K562 (cell line): ENCODE measurements around the gene DTX2. TPM values are rescaled to one million over a fixed set of nuclear protein-coding genes. Genes with fewer than 3 reads are reported as not detected.

Source experiments
- ATAC-seq: fragments of 200-7000 bp; cut with Tn5 transposase; 3 replicates; pipeline ENCODE4 v1.9.1; 2020; ENCODE audit warnings: moderate library complexity
- BruUV-seq: library from RNA; stranded (reverse); fragments of 400-500 nt; replicated peaks from 2 replicates; lab custom pipeline; 2021; lab: Mats Ljungman, UMichigan
- CTCF ChIA-PET: fragments of 300-600 bp; formaldehyde crosslinking; extraction: SDS; loops from one replicate; lab custom pipeline; 2021; ENCODE audit warnings: low intra/inter-chr PET ratio; lab: Yijun Ruan, JAX
- POLR2A ChIA-PET: fragments of 300-600, 350-650 bp; sonication (Branson Sonifier 250); formaldehyde crosslinking; extraction: SDS; loops from one replicate; lab custom pipeline; 2021; ENCODE audit warnings: antibody characterized with exemption, inconsistent platforms; lab: Yijun Ruan, JAX
- DNase-seq, 4 experiments: peaks; one replicate each; pipeline versions ENCODE4 v3.0.0 to v3.0.0-alpha.2; 2011 to 2018; ENCODE audit warnings: low spot score in 3 of 4, mixed read lengths in 3 of 4; ENCODE audit errors: extremely low read depth in 1 of 4
- FAIRE-seq: peaks from 2 replicates; lab custom pipeline; 2011; peaks lifted over from hg19 to GRCh38; lab: Jason Lieb, UNC
- H2AFZ ChIP-seq: 2 replicates; pipeline ENCODE4 v1.6.0; 2011; ENCODE audit warnings: low read depth, low read length, control low read depth, inconsistent platforms
- H3K27ac ChIP-seq: fragments of 200-600 bp; 3 replicates; pipeline ENCODE4 v1.8.0; 2011; ENCODE audit warnings: low read depth, mild to moderate bottlenecking, control low read depth, inconsistent platforms, low read length, moderate library complexity, mixed read lengths; ENCODE audit errors: extremely low read depth
- H3K27me3 ChIP-seq, 2 experiments: fragments of 300-600 bp in 1 of 2; 2 replicates in 1 of 2; 3 replicates in 1 of 2; pipeline versions ENCODE4 v1.6.0 to v1.8.0; 2011; ENCODE audit warnings: inconsistent platforms in 2 of 2, low read length in 2 of 2, mild to moderate bottlenecking in 1 of 2, mixed read lengths in 1 of 2, moderate library complexity in 1 of 2; ENCODE audit not compliant: control insufficient read depth in 2 of 2, insufficient read depth in 2 of 2
- H3K36me3 ChIP-seq: fragments of 300-600 bp; 3 replicates; pipeline ENCODE4 v1.8.0; 2011; ENCODE audit warnings: mild to moderate bottlenecking, low read length, inconsistent platforms; ENCODE audit not compliant: control insufficient read depth, insufficient read depth
- H3K4me1 ChIP-seq, 2 experiments: fragments of 200-600 bp in 1 of 2; replicated peaks in 1 of 2; 2 replicates in 1 of 2; 3 replicates in 1 of 2; pipeline versions ENCODE4 v1.5.1 to v1.8.0; 2011; ENCODE audit warnings: inconsistent platforms in 2 of 2, low read length in 2 of 2, mild to moderate bottlenecking in 1 of 2, mixed read lengths in 1 of 2, moderate library complexity in 1 of 2; ENCODE audit not compliant: control insufficient read depth in 2 of 2, insufficient read depth in 2 of 2
- H3K4me2 ChIP-seq: 2 replicates; pipeline ENCODE4 v1.6.1; 2011; ENCODE audit warnings: low read length, control low read depth, inconsistent platforms, mixed read lengths; ENCODE audit not compliant: insufficient read depth
- H3K4me3 ChIP-seq: fragments of 200-600 bp; sonication (generic), shearing (Covaris generic); 2 replicates; pipeline ENCODE4 v1.5.1; 2016; ENCODE audit warnings: control low read depth, inconsistent platforms
- H3K79me2 ChIP-seq: fragments of 200-600 bp; 3 replicates; pipeline ENCODE4 v1.8.0; 2011; ENCODE audit warnings: low read length, inconsistent platforms; ENCODE audit not compliant: control insufficient read depth, insufficient read depth
- H3K9ac ChIP-seq, 2 experiments: 2 replicates each; pipeline versions ENCODE4 v1.6.0 to v1.6.1; 2011; ENCODE audit warnings: low read depth in 2 of 2, low read length in 2 of 2, control low read depth in 1 of 2, inconsistent platforms in 1 of 2, mild to moderate bottlenecking in 1 of 2, mixed read lengths in 1 of 2; ENCODE audit not compliant: insufficient read depth in 1 of 2
- H3K9me1 ChIP-seq: one replicate; pipeline ENCODE4 v1.6.0; 2011; ENCODE audit warnings: inconsistent platforms, mild to moderate bottlenecking, low read length, moderate library complexity; ENCODE audit not compliant: control insufficient read depth, insufficient read depth
- H3K9me3 ChIP-seq: replicated peaks from 2 replicates; pipeline ENCODE4 v1.5.1; 2011; ENCODE audit warnings: low read depth, low read length, inconsistent platforms; ENCODE audit not compliant: control insufficient read depth, insufficient read depth
- H4K20me1 ChIP-seq: replicated peaks from 2 replicates; pipeline ENCODE4 v1.6.1; 2011; ENCODE audit warnings: low read length, inconsistent platforms, mixed read lengths; ENCODE audit not compliant: control insufficient read depth, insufficient read depth
- CHD4 ChIP-seq: fragments of 200-600 bp; sonication (generic); IDR thresholded peaks from 3 replicates; pipeline ENCODE4 v1.6.1; 2012; ENCODE audit warnings: low read depth, mild to moderate bottlenecking, mixed read lengths, low read length, inconsistent platforms; ENCODE audit not compliant: insufficient read depth, insufficient replicate concordance, poor library complexity, severe bottlenecking
- ERF ChIP-seq: fragments of 450-650 bp; formaldehyde crosslinking; IDR thresholded peaks from 2 replicates; pipeline ENCODE4 v1.4.0; 2020; ENCODE audit warnings: mild to moderate bottlenecking, mixed read lengths
- KLF6 ChIP-seq: fragments of 250-450 bp; sonication (Bioruptor Pico); IDR thresholded peaks from 2 replicates; pipeline ENCODE4 v1.4.0; 2020; ENCODE audit warnings: mild to moderate bottlenecking, moderate library complexity, borderline replicate concordance
- LARP7 ChIP-seq: fragments of 450-650 bp; IDR thresholded peaks from 2 replicates; pipeline ENCODE4 v1.6.1; 2016
- MAFK ChIP-seq: IDR thresholded peaks from 2 replicates; pipeline ENCODE4 v1.6.1; 2011; ENCODE audit warnings: low read length, improper control_type of control experiment
- MCM7 ChIP-seq, 2 experiments: fragments of 450-650 bp; IDR thresholded peaks; 2 replicates each; pipeline ENCODE4 v1.6.1; 2016 to 2018
- NFATC3 ChIP-seq: fragments of 450-650 bp; IDR thresholded peaks from 2 replicates; pipeline ENCODE4 v1.6.1; 2017; ENCODE audit warnings: mild to moderate bottlenecking
- PBX2 ChIP-seq, 2 experiments: IDR thresholded peaks in 1 of 2; conservative IDR thresholded peaks in 1 of 2; 2 replicates each; pipeline ENCODE4 v1.6.1; 2016; ENCODE audit warnings: low read depth in 2 of 2, mild to moderate bottlenecking in 1 of 2, missing compliant biosample characterization in 1 of 2, missing genetic modification characterization in 1 of 2, moderate library complexity in 1 of 2
- PHB2 ChIP-seq: fragments of 450-650 bp; IDR thresholded peaks from 2 replicates; pipeline ENCODE4 v1.6.1; 2017; ENCODE audit warnings: low read depth
- RCOR1 ChIP-seq, 2 experiments: IDR thresholded peaks; 2 replicates each; pipeline ENCODE4 v1.6.1; 2012; ENCODE audit warnings: low read depth in 2 of 2, low read length in 2 of 2, borderline replicate concordance in 1 of 2, improper control_type of control experiment in 1 of 2
- STAT5B ChIP-seq: fragments of 250-450 bp; sonication (Bioruptor Pico); IDR thresholded peaks from 2 replicates; pipeline ENCODE4 v1.8.0; 2021; ENCODE audit warnings: mild to moderate bottlenecking, inconsistent platforms
- SUPT5H ChIP-seq: fragments of 450-650 bp; IDR thresholded peaks from 2 replicates; pipeline ENCODE4 v1.6.1; 2016
- ZBTB43 ChIP-seq: sonication (generic); formaldehyde crosslinking; IDR thresholded peaks from 2 replicates; pipeline ENCODE4 v1.8.0; 2023; ENCODE audit warnings: mild to moderate bottlenecking, missing genetic modification reagents
- ZNF124 ChIP-seq: sonication (generic); formaldehyde crosslinking; IDR thresholded peaks from 2 replicates; pipeline ENCODE4 v1.8.1; 2022; ENCODE audit warnings: missing genetic modification reagents
- ZNF282 ChIP-seq: sonication (generic); formaldehyde crosslinking; IDR thresholded peaks from 2 replicates; pipeline ENCODE4 v1.8.1; 2023; ENCODE audit warnings: missing genetic modification reagents
- ZNF431 ChIP-seq: sonication (generic); formaldehyde crosslinking; IDR thresholded peaks from 2 replicates; pipeline ENCODE4 v1.8.0; 2022; ENCODE audit warnings: mild to moderate bottlenecking, missing genetic modification reagents
- WGBS: fragments of 100-300 bp; shearing (Covaris generic); methylation state at CpG from one replicate; pipeline ENCODE4 v1.1.6; 2016; ENCODE audit warnings: low coverage, mixed read lengths; ENCODE audit not compliant: insufficient coverage; ENCODE audit errors: missing lambda C conversion rate; 5-methylcytosine and 5-hydroxymethylcytosine counted together
- in situ Hi-C: fragments of 300-500 bp; cut with MboI; formaldehyde crosslinking; loops from 4 replicates; pipeline ENCODE4 v1.15.0; 2018; ENCODE audit warnings: inconsistent platforms, mixed read lengths
- intact Hi-C: fragments of 100-400 bp; cut with micrococcal nuclease; formaldehyde crosslinking; loops from 2 replicates; pipeline ENCODE4 v1.14.2; 2022
- polyA plus RNA-seq, 8 experiments: library from polyadenylated mRNA; depleted of rRNA in 4 of 8; stranded (reverse) in 5 of 8; unstranded in 3 of 8; fragments of >200 nt; fragmentation: Nextera tagmentation in 2 of 8; fragmentation: Illumina TruSeq in 1 of 8; extraction: Ambion mirVana in 2 of 8; extraction: Trizol in 1 of 8; gene quantifications; 2 replicates each; pipeline versions ENCODE4 v1.2.1 to v1.2.3, GENCODE V29; 2011 to 2014; ENCODE audit warnings: inconsistent platforms in 1 of 8, missing spikeins in 1 of 8
- total RNA-seq, 7 experiments: library from RNA; depleted of rRNA in 6 of 7; stranded (reverse); fragments of >200 nt in 6 of 7; fragmentation: Illumina TruSeq in 2 of 7; extraction: Trizol in 2 of 7; gene quantifications; 2 replicates each; pipeline versions ENCODE4 v1.2.1 to v1.2.3, GENCODE V29; 2011 to 2021; ENCODE audit warnings: low replicate concordance in 1 of 7
- TF ChIP-seq, protein P1 (sequence below): fragments of 250-450 bp; sonication (Bioruptor Pico); IDR thresholded peaks from 2 replicates; pipeline ENCODE4 v1.5.0; 2021

Gene DTX2
- total and polyA plus RNA-seq, 9 of the 15 experiments (the other 6 are each of a cell fraction or from before 2014, with no cell fraction given) = 0.20 to 31.5 (median 9.8) TPM

GRCh38 chr7:76426246-76426645, 35.3 kb upstream of the DTX2 start:
- H3K36me3 ChIP-seq = no peaks in the 10 kb centered on the region
- no peak for FAIRE-seq
- TF ChIP-seq ZNF431 = no peak
- no peak for TF ChIP-seq SUPT5H
- TF ChIP-seq, protein P1, sequence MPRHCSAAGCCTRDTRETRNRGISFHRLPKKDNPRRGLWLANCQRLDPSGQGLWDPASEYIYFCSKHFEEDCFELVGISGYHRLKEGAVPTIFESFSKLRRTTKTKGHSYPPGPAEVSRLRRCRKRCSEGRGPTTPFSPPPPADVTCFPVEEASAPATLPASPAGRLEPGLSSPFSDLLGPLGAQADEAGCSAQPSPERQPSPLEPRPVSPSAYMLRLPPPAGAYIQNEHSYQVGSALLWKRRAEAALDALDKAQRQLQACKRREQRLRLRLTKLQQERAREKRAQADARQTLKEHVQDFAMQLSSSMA = no peak
- TF ChIP-seq NFATC3 = no peak
- TF ChIP-seq STAT5B = no peak
- no peak for TF ChIP-seq MCM7 (IDR thresholded peaks at IDR 0.05)
- no peak for TF ChIP-seq PHB2
- no peak for TF ChIP-seq PBX2 (CRISPR knock-in tag; IDR thresholded peaks at IDR 0.05; ENCODE audit: low read depth)
- no peak for TF ChIP-seq PBX2 (tag; conservative IDR thresholded peaks at IDR 0.05; ENCODE audit: low read depth)
- TF ChIP-seq CHD4 = no peak
- no peak for TF ChIP-seq LARP7
- no peak for TF ChIP-seq ZNF124 (CRISPR knock-in tag)
- no peak for TF ChIP-seq KLF6 (CRISPR knock-in tag)
- no peak for TF ChIP-seq MAFK
- TF ChIP-seq ZBTB43 (CRISPR knock-in tag) = no peak
- TF ChIP-seq ZNF282 (CRISPR knock-in tag) = no peak
- no peak for TF ChIP-seq RCOR1 (IDR thresholded peaks at IDR 0.05; ENCODE audit: borderline replicate concordance in 1 of 2, low read depth in 2 of 2, low read length in 2 of 2)
- TF ChIP-seq ERF (CRISPR knock-in tag) = no peak
- intact Hi-C loops = no loop called here
- no peak overlapping the region for H3K4me3 ChIP-seq
- DNase-seq = peak in 1 of 4 experiments; percentile 5
- H3K4me1 ChIP-seq = peaks cover 4 to 10% of the 10 kb centered on the region in 2 experiments; a peak in 4 of 5 replicates
- in situ Hi-C loops = no loop called here
- H3K79me2 ChIP-seq = no peaks in the 10 kb centered on the region
- ATAC-seq = no peak
- H3K27ac ChIP-seq = no peak overlapping the region
- WGBS = 49% methylated on average over 4 of the region's 4 CpGs
- peaks cover 8 to 17% of the 10 kb centered on the region in 2 experiments for H3K27me3 ChIP-seq
- no TSS peak for BruUV-seq
- CTCF ChIA-PET = no interaction called here
- H3K9ac ChIP-seq = peak overlapping the region in 1 of 2 experiments; percentile 47; a peak in 1 of 4 replicates
- H3K9me3 ChIP-seq = no peaks in the 10 kb centered on the region
- no peaks in the 10 kb centered on the region for H3K9me1 ChIP-seq
- H3K4me2 ChIP-seq = no peak overlapping the region
- no peaks in the 10 kb centered on the region for H4K20me1 ChIP-seq
- H2AFZ ChIP-seq = no peak overlapping the region
- POLR2A ChIA-PET = interaction anchor here (0.9 to 1.6 kb wide), 3 partner anchors 14 to 81 kb away, joined by 3 to 6 read pairs (median 5); no protein-coding TSS in a partner anchor
